ENCODE data around the gene SLC25A22.

DNA sequence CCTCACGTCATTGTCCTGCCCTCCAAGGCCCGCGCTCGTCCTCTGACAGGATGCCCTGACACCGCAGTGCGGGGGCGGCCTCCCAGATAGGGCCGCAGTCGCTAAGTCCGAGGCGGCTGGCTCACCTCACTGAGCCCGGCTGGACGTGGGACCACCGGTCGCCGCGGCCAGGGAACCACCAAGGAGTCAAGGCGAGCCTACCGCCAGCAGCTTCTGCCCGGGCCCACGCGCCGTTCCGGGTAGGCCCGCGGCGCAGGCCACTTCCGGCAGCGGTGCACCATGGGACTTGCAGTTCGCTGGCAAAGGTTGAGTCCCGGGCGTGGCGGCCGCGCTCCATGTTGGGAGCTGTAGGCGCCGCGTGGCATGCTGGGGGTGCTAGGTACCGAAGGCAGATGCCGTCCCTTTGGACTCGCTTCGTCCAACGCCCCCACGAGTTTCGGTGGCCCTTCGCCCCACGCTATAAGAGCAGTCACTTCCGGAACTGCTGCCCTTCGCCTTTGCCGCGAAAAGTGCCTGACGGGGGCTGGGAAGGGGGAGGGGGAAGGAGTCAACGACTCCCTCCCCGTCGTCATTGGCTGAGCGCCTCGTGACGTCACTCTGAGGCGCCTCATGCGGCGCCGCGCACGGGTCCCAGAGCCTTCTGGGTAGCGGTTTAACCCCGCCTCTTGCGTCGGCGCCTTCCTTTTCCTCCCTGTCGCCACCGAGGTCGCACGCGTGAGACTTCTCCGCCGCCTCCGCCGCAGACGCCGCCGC is 11.4 kb upstream of the SLC25A22 start, which contains the start of gene RPLP2:
- TF ChIP-seq, protein P1, sequence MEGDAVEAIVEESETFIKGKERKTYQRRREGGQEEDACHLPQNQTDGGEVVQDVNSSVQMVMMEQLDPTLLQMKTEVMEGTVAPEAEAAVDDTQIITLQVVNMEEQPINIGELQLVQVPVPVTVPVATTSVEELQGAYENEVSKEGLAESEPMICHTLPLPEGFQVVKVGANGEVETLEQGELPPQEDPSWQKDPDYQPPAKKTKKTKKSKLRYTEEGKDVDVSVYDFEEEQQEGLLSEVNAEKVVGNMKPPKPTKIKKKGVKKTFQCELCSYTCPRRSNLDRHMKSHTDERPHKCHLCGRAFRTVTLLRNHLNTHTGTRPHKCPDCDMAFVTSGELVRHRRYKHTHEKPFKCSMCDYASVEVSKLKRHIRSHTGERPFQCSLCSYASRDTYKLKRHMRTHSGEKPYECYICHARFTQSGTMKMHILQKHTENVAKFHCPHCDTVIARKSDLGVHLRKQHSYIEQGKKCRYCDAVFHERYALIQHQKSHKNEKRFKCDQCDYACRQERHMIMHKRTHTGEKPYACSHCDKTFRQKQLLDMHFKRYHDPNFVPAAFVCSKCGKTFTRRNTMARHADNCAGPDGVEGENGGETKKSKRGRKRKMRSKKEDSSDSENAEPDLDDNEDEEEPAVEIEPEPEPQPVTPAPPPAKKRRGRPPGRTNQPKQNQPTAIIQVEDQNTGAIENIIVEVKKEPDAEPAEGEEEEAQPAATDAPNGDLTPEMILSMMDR (IDR thresholded peaks at IDR 0.05) = peak in 2 of 3 donors; percentile 1 to 23
- TF ChIP-seq POLR2A (IDR thresholded peaks at IDR 0.05) = peak; percentile 95

All from breast epithelium (tissue), 3 donors.